CD14-positive monocyte (primary cell): ENCODE data around the gene RUSC1. TPM values are rescaled to one million over a fixed set of nuclear protein-coding genes. Genes with fewer than 3 reads are reported as not detected.
A peak's percentile ranks its signal among the peaks of the same experiment; 100 is the strongest.

Experiments
- DNase-seq, 3 donors: peaks; one replicate each; pipeline ENCODE4 v3.0.0-alpha.2; 2011 to 2022
- H2AFZ ChIP-seq: 2 replicates; pipeline ENCODE4 v1.6.0; 2012; ENCODE audit warnings: mild to moderate bottlenecking, low read depth, low read length, inconsistent platforms; ENCODE audit not compliant: insufficient read depth, poor library complexity, severe bottlenecking
- H3K27ac ChIP-seq, 2 donors: 1 replicate in 1 of 2; 2 replicates in 1 of 2; pipeline ENCODE4 v1.5.1; 2012 to 2013; ENCODE audit warnings: low read length in 2 of 2, control low read depth in 1 of 2, inconsistent platforms in 1 of 2, low read depth in 1 of 2, mild to moderate bottlenecking in 1 of 2
- H3K27me3 ChIP-seq, 2 donors: one replicate each; pipeline versions ENCODE4 v1.6.0 to v1.6.1; 2011 to 2013; ENCODE audit warnings: low read length in 2 of 2; ENCODE audit not compliant: control insufficient read depth in 2 of 2, insufficient read depth in 2 of 2
- H3K36me3 ChIP-seq, 2 donors: replicated peaks in 1 of 2; 1 replicate in 1 of 2; 2 replicates in 1 of 2; pipeline versions ENCODE4 v1.5.1 to v1.6.1; 2012 to 2013; ENCODE audit warnings: low read length in 2 of 2, control low read depth in 1 of 2, inconsistent platforms in 1 of 2, mild to moderate bottlenecking in 1 of 2; ENCODE audit not compliant: insufficient read depth in 2 of 2, control insufficient read depth in 1 of 2
- H3K4me1 ChIP-seq, 2 donors: 1 replicate in 1 of 2; 2 replicates in 1 of 2; pipeline versions ENCODE4 v1.5.1 to v1.6.1; 2012 to 2013; ENCODE audit warnings: low read length in 2 of 2, control low read depth in 1 of 2, inconsistent platforms in 1 of 2, mild to moderate bottlenecking in 1 of 2, moderate library complexity in 1 of 2; ENCODE audit not compliant: insufficient read depth in 2 of 2, control insufficient read depth in 1 of 2
- H3K4me2 ChIP-seq: replicated peaks from 2 replicates; pipeline ENCODE3; 2012; ENCODE audit warnings: low read length, moderate library complexity, mild to moderate bottlenecking; ENCODE audit not compliant: poor library complexity, severe bottlenecking; ENCODE audit errors: extremely low read depth
- H3K4me3 ChIP-seq, 3 experiments: fragments of 200-600 bp in 1 of 3; sonication (generic) in 1 of 3; replicated peaks in 1 of 3; 1 replicate in 2 of 3; 2 replicates in 1 of 3; pipeline ENCODE4 v1.5.1; 2011 to 2013; ENCODE audit warnings: low read length in 3 of 3, mild to moderate bottlenecking in 3 of 3, control low read depth in 2 of 3, low read depth in 2 of 3, inconsistent platforms in 1 of 3, moderate library complexity in 1 of 3
- H3K79me2 ChIP-seq: 2 replicates; pipeline ENCODE4 v1.6.0; 2012; ENCODE audit warnings: mild to moderate bottlenecking, control low read depth, inconsistent platforms, low read length, moderate library complexity; ENCODE audit not compliant: insufficient read depth
- H3K9ac ChIP-seq: 2 replicates; pipeline ENCODE4 v1.6.0; 2017; ENCODE audit warnings: low read length, mild to moderate bottlenecking; ENCODE audit not compliant: insufficient read depth, poor library complexity, severe bottlenecking
- H3K9me3 ChIP-seq, 2 donors: replicated peaks in 1 of 2; 1 replicate in 1 of 2; 2 replicates in 1 of 2; pipeline versions ENCODE4 v1.5.1 to v1.6.1; 2012 to 2013; ENCODE audit warnings: low read length in 2 of 2, control low read depth in 1 of 2; ENCODE audit not compliant: control insufficient read depth in 1 of 2, insufficient read depth in 1 of 2
- H4K20me1 ChIP-seq: 2 replicates; pipeline ENCODE4 v1.6.0; 2012; ENCODE audit warnings: mild to moderate bottlenecking, low read length, control low read depth, moderate library complexity; ENCODE audit not compliant: insufficient read depth
- H3K27ac Mint-ChIP-seq, 7 donors: one replicate each; pipeline ENCODE4 v1.8.0; 2020; ENCODE audit warnings: mild to moderate bottlenecking in 7 of 7, mixed read lengths in 7 of 7, moderate library complexity in 6 of 7, inconsistent platforms in 2 of 7
- H3K27me3 Mint-ChIP-seq, 3 donors: one replicate each; pipeline ENCODE4 v1.8.0; 2021 to 2022; ENCODE audit warnings: low read depth in 3 of 3, mild to moderate bottlenecking in 3 of 3, mixed read lengths in 3 of 3, moderate library complexity in 3 of 3, inconsistent platforms in 1 of 3
- H3K36me3 Mint-ChIP-seq, 2 donors: one replicate each; pipeline ENCODE4 v1.8.0; 2020; ENCODE audit warnings: mixed read lengths in 2 of 2, inconsistent platforms in 1 of 2, mild to moderate bottlenecking in 1 of 2
- H3K4me1 Mint-ChIP-seq: one replicate; pipeline ENCODE4 v1.8.0; 2020; ENCODE audit warnings: mild to moderate bottlenecking, mixed read lengths
- H3K4me3 Mint-ChIP-seq, 2 donors: one replicate each; pipeline ENCODE4 v1.8.0; 2020; ENCODE audit warnings: mild to moderate bottlenecking in 2 of 2, mixed read lengths in 2 of 2, moderate library complexity in 1 of 2
- H3K9me3 Mint-ChIP-seq, 7 donors: one replicate each; pipeline ENCODE4 v1.8.0; 2020 to 2022; ENCODE audit warnings: mixed read lengths in 7 of 7, mild to moderate bottlenecking in 6 of 7, moderate library complexity in 6 of 7, inconsistent platforms in 2 of 7
- WGBS: methylation state at CpG from one replicate; pipeline ENCODE4 v1.1.5; 2013; ENCODE audit warnings: missing lambda C conversion rate; ENCODE audit not compliant: insufficient coverage; 5-methylcytosine and 5-hydroxymethylcytosine counted together
- intact Hi-C, 2 donors: fragments of 100-400 bp; cut with micrococcal nuclease; formaldehyde crosslinking; loops; one replicate each; pipeline versions ENCODE4 v1.15.0 to v1.15.1; 2023
- polyA plus RNA-seq, 3 donors: library from polyadenylated mRNA; depleted of rRNA in 1 of 3; unstranded in 2 of 3; stranded (reverse) in 1 of 3; fragments of 300-500 nt in 2 of 3; fragments of >200 nt in 1 of 3; fragmentation: Illumina TruSeq in 2 of 3; gene quantifications; 1 replicate in 2 of 3; 2 replicates in 1 of 3; pipeline ENCODE4 v1.2.3, GENCODE V29; 2012 to 2021
- TF ChIP-seq, protein P1 (sequence below): fragments of 200-600 bp; IDR thresholded peaks from one replicate; pipeline ENCODE4 v1.8.0; 2022; ENCODE audit warnings: antibody characterized with exemption, mild to moderate bottlenecking

RUSC1 gene
- polyA plus RNA-seq, 3 donors, result 12.7 to 23.4 (median 13.5) TPM

DNA sequence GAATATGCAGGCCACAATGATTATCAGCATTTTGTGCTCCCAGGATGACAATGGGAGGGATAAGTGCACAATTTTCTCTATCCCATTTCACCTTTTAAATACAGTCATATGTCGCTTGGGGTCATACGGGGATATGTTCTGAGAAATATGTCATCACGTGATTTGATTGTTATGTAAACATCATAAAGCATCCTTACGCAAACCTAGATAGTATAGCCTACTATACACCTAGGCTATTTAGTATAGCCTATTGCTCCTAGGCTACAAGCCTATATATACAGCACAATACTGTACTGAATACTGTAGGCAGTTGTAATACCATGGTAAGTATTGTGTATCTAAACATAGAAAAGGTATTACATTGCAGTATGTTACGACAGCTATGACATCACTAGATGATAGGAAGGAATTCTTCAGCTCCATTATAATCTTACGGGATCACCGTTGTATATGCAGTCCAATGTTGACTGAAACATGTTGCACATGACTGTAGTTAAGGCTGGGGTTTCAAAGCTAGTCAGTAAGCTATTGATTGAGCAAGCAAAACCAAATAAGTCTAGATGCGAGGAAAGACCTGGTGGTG is 18.9 kb downstream of the RUSC1 start:
- no peak overlapping the region for H3K4me3 ChIP-seq
- H4K20me1 ChIP-seq, result no peaks in the 10 kb centered on the region
- intact Hi-C loops, result no loop called here
- peaks cover 75 to 92% of the 10 kb centered on the region in 2 donors for H3K36me3 Mint-ChIP-seq
- no peak overlapping the region for H3K4me3 Mint-ChIP-seq
- no peaks in the 10 kb centered on the region for H3K79me2 ChIP-seq
- H3K27me3 Mint-ChIP-seq, result no peaks in the 10 kb centered on the region
- H3K9me3 ChIP-seq, result no peaks in the 10 kb centered on the region
- no peaks in the 10 kb centered on the region for H3K27me3 ChIP-seq
- no peaks in the 10 kb centered on the region for H3K4me1 ChIP-seq
- H3K27ac Mint-ChIP-seq, result no peak overlapping the region
- WGBS, result 86% methylated on average over 1 of the region's 8 CpGs
- H3K4me1 Mint-ChIP-seq, result no peaks in the 10 kb centered on the region
- TF ChIP-seq, protein P1, sequence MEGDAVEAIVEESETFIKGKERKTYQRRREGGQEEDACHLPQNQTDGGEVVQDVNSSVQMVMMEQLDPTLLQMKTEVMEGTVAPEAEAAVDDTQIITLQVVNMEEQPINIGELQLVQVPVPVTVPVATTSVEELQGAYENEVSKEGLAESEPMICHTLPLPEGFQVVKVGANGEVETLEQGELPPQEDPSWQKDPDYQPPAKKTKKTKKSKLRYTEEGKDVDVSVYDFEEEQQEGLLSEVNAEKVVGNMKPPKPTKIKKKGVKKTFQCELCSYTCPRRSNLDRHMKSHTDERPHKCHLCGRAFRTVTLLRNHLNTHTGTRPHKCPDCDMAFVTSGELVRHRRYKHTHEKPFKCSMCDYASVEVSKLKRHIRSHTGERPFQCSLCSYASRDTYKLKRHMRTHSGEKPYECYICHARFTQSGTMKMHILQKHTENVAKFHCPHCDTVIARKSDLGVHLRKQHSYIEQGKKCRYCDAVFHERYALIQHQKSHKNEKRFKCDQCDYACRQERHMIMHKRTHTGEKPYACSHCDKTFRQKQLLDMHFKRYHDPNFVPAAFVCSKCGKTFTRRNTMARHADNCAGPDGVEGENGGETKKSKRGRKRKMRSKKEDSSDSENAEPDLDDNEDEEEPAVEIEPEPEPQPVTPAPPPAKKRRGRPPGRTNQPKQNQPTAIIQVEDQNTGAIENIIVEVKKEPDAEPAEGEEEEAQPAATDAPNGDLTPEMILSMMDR, result no peak
- peaks cover 91 to 100% of the 10 kb centered on the region in 2 donors for H3K36me3 ChIP-seq
- H3K9ac ChIP-seq, result no peak overlapping the region
- H3K27ac ChIP-seq, result no peak overlapping the region
- no peaks in the 10 kb centered on the region for H3K9me3 Mint-ChIP-seq
- DNase-seq, result no peak
- no peak overlapping the region for H2AFZ ChIP-seq
- no peak overlapping the region for H3K4me2 ChIP-seq

GRCh38 chr1:155342842-155343241 is 22.1 kb downstream of the RUSC1 start:
- H3K4me3 ChIP-seq, result no peak overlapping the region
- no peaks in the 10 kb centered on the region for H4K20me1 ChIP-seq
- H2AFZ ChIP-seq, result no peak overlapping the region
- Mint-ChIP-seq H3K9me3 (no peaks in the 10 kb centered on the region), H3K27me3 (no peaks in the 10 kb centered on the region), H3K36me3 (peaks cover 79 to 93% of the 10 kb centered on the region in 2 donors), H3K4me1 (no peaks in the 10 kb centered on the region), H3K27ac (peak overlapping the region in 2 of 7 donors; percentile 1 to 5), H3K4me3 (no peak overlapping the region)
- H3K4me1 ChIP-seq, result no peaks in the 10 kb centered on the region
- no peak overlapping the region for H3K9ac ChIP-seq
- WGBS, result 94% methylated on average over 2 of the region's 3 CpGs
- no peaks in the 10 kb centered on the region for H3K27me3 ChIP-seq
- H3K79me2 ChIP-seq, result no peaks in the 10 kb centered on the region
- no peak overlapping the region for H3K27ac ChIP-seq
- H3K4me2 ChIP-seq, result no peak overlapping the region
- no peak for DNase-seq
- H3K9me3 ChIP-seq, result no peaks in the 10 kb centered on the region
- intact Hi-C loops, result no loop called here
- peaks cover 87 to 99% of the 10 kb centered on the region in 2 donors for H3K36me3 ChIP-seq
- TF ChIP-seq, protein P1, result no peak
